Kidney (tissue), 14 donors: Measurements from ENCODE around the gene SNX22. TPM values are rescaled to one million over a fixed set of nuclear protein-coding genes. Genes with fewer than 3 reads are reported as not detected.

Experiments used
- DNase-seq, 5 donors: peaks; one replicate each; pipeline ENCODE4 v3.0.0-alpha.2; 2013 to 2020
- FAIRE-seq: peaks from 2 replicates; lab custom pipeline; 2012; peaks lifted over from hg19 to GRCh38; lab: Jason Lieb, UNC
- H3K27ac ChIP-seq, 2 donors: one replicate each; pipeline ENCODE4 v1.7.0; 2013; ENCODE audit warnings: low read depth in 2 of 2, low read length in 2 of 2, inconsistent platforms in 1 of 2
- H3K27me3 ChIP-seq: one replicate; pipeline ENCODE4 v1.7.1; 2013; ENCODE audit warnings: low read length, inconsistent platforms; ENCODE audit not compliant: control insufficient read depth, insufficient read depth
- H3K36me3 ChIP-seq, 3 donors: one replicate each; pipeline versions ENCODE4 v1.7.0 to v1.7.1; 2013; ENCODE audit warnings: low read length in 3 of 3, control low read depth in 1 of 3, inconsistent platforms in 1 of 3; ENCODE audit not compliant: insufficient read depth in 3 of 3, control insufficient read depth in 2 of 3
- H3K4me1 ChIP-seq, 3 donors: one replicate each; pipeline versions ENCODE4 v1.7.0 to v1.7.1; 2013; ENCODE audit warnings: low read length in 3 of 3, inconsistent platforms in 1 of 3, low read depth in 1 of 3; ENCODE audit not compliant: control insufficient read depth in 2 of 3, insufficient read depth in 2 of 3
- H3K4me3 ChIP-seq, 3 donors: one replicate each; pipeline versions ENCODE4 v1.7.0 to v1.8.1; 2013; ENCODE audit warnings: low read length in 3 of 3, control low read depth in 1 of 3, inconsistent platforms in 1 of 3
- H3K9ac ChIP-seq, 3 donors: one replicate each; pipeline versions ENCODE4 v1.7.0 to v1.7.1; 2013; ENCODE audit warnings: low read length in 3 of 3, control low read depth in 1 of 3, inconsistent platforms in 1 of 3
- H3K9me3 ChIP-seq, 3 donors: one replicate each; pipeline versions ENCODE4 v1.7.0 to v1.7.1; 2013; ENCODE audit warnings: low read length in 3 of 3, control low read depth in 1 of 3, inconsistent platforms in 1 of 3; ENCODE audit not compliant: control insufficient read depth in 2 of 3, insufficient read depth in 1 of 3
- intact Hi-C: fragments of 100-400 bp; cut with DNase I; formaldehyde crosslinking; loops from one replicate; pipeline ENCODE4 v1.11.1; 2022
- polyA plus RNA-seq: library from polyadenylated mRNA; stranded (reverse); fragments of 350-450 nt; fragmentation: Illumina TruSeq; extraction: RNeasy Lipid Tissue Mini Kit (QIAGEN cat#74804); gene quantifications from one replicate; pipeline ENCODE4 v1.2.3, GENCODE V29; 2014; ENCODE audit warnings: low read depth, low replicate concordance; ENCODE audit not compliant: insufficient read depth
- total RNA-seq: library from RNA; stranded (reverse); fragmentation: NEBNext Ultra II Directional; extraction: Animal tissue kit (Norgen Biotek cat#: 25700); gene quantifications from one replicate; pipeline ENCODE4 v1.2.1, GENCODE V29; 2021
- TF ChIP-seq, protein P1 (sequence below): IDR thresholded peaks from 3 replicates; pipeline ENCODE4 v1.5.1; 2012; ENCODE audit warnings: mild to moderate bottlenecking, moderate library complexity, borderline replicate concordance; ENCODE audit not compliant: insufficient read depth; ENCODE audit errors: extremely low read depth
- donor health status: control.
- donor health status: control.
- donor health status: control.
- donor health status: control.
- donor health status: control.
- donor health status: DM: yes; HTN: yes; CAD: no.
- donor health status: Normal renal cell carcinoma (clear cell type).

Gene SNX22
- total and polyA plus RNA-seq, 2 donors from 2014 or later, result 1.1 to 4.6 TPM

DNA sequence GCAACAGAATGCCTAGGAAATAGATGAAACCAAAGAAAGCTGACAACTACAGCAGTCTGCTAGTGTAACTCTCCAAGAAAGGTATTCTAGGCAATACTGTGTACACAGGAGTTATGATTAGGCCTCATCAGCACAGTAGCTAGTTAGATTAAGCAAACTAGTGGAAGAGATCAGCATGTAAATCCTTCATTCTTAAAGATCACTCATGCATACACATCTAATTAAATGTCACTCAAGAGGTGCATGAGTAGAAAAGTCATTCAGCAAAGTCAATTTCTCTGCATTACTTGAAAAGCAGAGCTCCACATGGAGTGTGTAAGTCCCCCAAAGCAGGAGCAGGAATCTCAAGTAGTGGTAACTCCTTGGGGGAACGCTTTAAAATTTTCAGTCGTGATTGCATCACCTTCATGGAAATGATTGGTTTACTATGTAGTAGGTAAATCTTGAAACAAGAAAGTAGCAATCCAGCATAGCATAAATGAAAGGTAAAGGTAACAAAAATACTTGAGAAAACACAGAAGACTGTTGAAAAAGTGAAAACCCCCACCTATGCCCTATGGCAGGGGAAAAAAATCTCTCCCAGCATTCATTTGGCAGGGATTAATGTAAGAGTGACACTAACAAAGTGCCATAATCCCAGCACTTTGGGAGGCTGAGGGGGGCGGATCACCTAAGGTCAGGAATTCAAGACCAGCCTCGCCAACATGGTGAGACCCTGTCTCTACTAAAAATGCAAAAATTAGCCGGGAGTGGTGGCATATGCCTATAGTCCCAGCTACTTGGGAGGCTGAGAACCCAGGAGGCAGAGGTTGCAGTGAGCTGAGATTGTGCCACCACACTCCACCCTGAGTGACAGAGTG is 40.7 kb downstream of the SNX22 start:
- H3K4me3 ChIP-seq, result no peak overlapping the region
- H3K4me1 ChIP-seq, result no peaks in the 10 kb centered on the region
- H3K27me3 ChIP-seq, result no peaks in the 10 kb centered on the region
- no peak overlapping the region for H3K9ac ChIP-seq
- no peak for FAIRE-seq
- peaks cover 0 to 3% (median 0%) of the 10 kb centered on the region in 3 donors for H3K36me3 ChIP-seq
- TF ChIP-seq, protein P1, sequence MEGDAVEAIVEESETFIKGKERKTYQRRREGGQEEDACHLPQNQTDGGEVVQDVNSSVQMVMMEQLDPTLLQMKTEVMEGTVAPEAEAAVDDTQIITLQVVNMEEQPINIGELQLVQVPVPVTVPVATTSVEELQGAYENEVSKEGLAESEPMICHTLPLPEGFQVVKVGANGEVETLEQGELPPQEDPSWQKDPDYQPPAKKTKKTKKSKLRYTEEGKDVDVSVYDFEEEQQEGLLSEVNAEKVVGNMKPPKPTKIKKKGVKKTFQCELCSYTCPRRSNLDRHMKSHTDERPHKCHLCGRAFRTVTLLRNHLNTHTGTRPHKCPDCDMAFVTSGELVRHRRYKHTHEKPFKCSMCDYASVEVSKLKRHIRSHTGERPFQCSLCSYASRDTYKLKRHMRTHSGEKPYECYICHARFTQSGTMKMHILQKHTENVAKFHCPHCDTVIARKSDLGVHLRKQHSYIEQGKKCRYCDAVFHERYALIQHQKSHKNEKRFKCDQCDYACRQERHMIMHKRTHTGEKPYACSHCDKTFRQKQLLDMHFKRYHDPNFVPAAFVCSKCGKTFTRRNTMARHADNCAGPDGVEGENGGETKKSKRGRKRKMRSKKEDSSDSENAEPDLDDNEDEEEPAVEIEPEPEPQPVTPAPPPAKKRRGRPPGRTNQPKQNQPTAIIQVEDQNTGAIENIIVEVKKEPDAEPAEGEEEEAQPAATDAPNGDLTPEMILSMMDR, result no peak
- intact Hi-C loops, result no loop called here
- DNase-seq, result peak in 2 of 5 donors; percentile 10 to 19
- H3K9me3 ChIP-seq, result no peaks in the 10 kb centered on the region
- H3K27ac ChIP-seq, result no peak overlapping the region

DNA sequence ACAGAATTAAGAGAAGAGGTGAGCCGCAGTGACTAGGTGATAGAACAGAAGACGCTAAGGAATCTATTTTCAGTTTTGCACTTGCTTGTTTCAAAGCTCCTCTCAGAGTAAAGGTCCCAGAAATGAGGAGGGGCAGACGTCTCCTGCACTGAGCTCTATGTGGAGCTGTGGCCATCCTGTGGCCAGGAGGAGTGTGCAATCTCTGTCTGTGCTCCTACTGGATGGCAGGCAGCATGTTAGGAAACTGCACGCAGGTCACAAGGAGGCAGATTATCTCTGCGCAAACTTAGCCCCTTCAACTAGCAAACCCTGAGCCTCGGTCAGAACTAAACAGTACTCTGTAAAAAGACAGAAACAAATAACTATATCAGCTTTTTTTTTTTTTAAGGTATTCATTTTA is 42.4 kb downstream of the SNX22 start:
- no peak overlapping the region for H3K27ac ChIP-seq
- no peak for FAIRE-seq
- TF ChIP-seq, protein P1, result no peak

DNA sequence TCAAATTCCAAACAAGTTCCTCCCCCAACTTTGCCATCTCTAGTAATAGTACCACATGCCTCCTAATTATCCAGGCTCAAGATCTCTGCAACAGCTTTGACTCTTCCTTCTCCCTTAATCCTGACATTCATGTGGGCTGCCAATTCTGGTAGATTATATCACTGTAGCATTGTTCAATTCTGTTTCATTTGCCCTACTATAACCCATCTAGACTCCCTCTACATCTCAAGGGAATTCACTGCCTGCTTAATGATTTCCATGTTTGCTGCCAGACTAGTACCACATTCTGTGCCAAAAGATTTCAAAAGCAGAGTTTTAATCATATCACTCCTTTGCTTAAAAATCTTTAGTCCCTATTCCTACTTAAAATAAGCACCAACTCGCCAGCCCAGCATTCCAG is 45.9 kb downstream of the SNX22 start:
- no peaks in the 10 kb centered on the region for H3K9me3 ChIP-seq
- no peaks in the 10 kb centered on the region for H3K4me1 ChIP-seq
- DNase-seq (no peak), FAIRE-seq (no peak)
- no peak overlapping the region for H3K27ac ChIP-seq
- H3K36me3 ChIP-seq, result peaks cover 0 to 9% (median 3%) of the 10 kb centered on the region in 3 donors
- intact Hi-C loops, result no loop called here
- TF ChIP-seq, protein P1, result no peak
- no peak overlapping the region for H3K4me3 ChIP-seq
- no peaks in the 10 kb centered on the region for H3K27me3 ChIP-seq
- H3K9ac ChIP-seq, result no peak overlapping the region

More for the DNA sequence above, 42.4 kb downstream of the SNX22 start:
- H3K4me3 ChIP-seq, result no peak overlapping the region
- H3K36me3 ChIP-seq, result peaks cover 0 to 3% (median 0%) of the 10 kb centered on the region in 3 donors
- intact Hi-C loops, result no loop called here
- H3K9me3 ChIP-seq, result no peaks in the 10 kb centered on the region
- no peaks in the 10 kb centered on the region for H3K4me1 ChIP-seq
- no peak overlapping the region for H3K9ac ChIP-seq
- DNase-seq, result no peak
- H3K27me3 ChIP-seq, result no peaks in the 10 kb centered on the region
